Caco-2 (cell line): ENCODE results near the gene CLEC4C. TPM values are rescaled to one million over a fixed set of nuclear protein-coding genes. Genes with fewer than 3 reads are reported as not detected.
"Not testable (repeated sequence)": the region's sequence is repeated elsewhere in the genome, so short reads cannot be mapped to it uniquely, and the experiment has no call there.

Experiments used
- Bru-seq: library from RNA; stranded (reverse); fragments of 400-500 nt; gene quantifications from one replicate; lab custom pipeline; 2021; lab: Mats Ljungman, UMichigan
- BruChase-seq, 2 experiments: library from RNA; stranded (reverse); fragments of 400-500 nt; gene quantifications; one replicate each; lab custom pipeline; 2021; lab: Mats Ljungman, UMichigan
- BruUV-seq: library from RNA; stranded (reverse); fragments of 400-500 nt; replicated peaks from 2 replicates; lab custom pipeline; 2021; lab: Mats Ljungman, UMichigan
- CTCF ChIA-PET: fragments of 300-600 bp; sonication (Branson Sonifier 250); formaldehyde crosslinking; loops from one replicate; lab custom pipeline; 2022; ENCODE audit warnings: antibody characterized with exemption; lab: Charles Lee
- POLR2A ChIA-PET: fragments of 300-600 bp; sonication (Branson Sonifier 250); formaldehyde crosslinking; loops from one replicate; lab custom pipeline; 2022; ENCODE audit warnings: antibody characterized with exemption; lab: Charles Lee
- DNase-seq, 2 experiments: peaks; one replicate each; pipeline versions ENCODE4 v3.0.0 to v3.0.0-alpha.2; 2020 to 2022
- H3K27me3 ChIP-seq: replicated peaks from 2 replicates; pipeline ENCODE4 v1.6.0; 2011; ENCODE audit warnings: low read length; ENCODE audit not compliant: control insufficient read depth, insufficient read depth
- H3K36me3 ChIP-seq: 2 replicates; pipeline ENCODE4 v1.5.1; 2011; ENCODE audit warnings: low read length; ENCODE audit not compliant: control insufficient read depth, insufficient read depth
- H3K4me1 ChIP-seq: fragments of 250-450 bp; sonication (Bioruptor Pico); 2 replicates; pipeline ENCODE4 v1.5.1; 2020; ENCODE audit warnings: mild to moderate bottlenecking
- H3K4me3 ChIP-seq: 2 replicates; pipeline ENCODE4 v1.5.1; 2011; ENCODE audit warnings: low read depth, mild to moderate bottlenecking, control low read depth, low read length
- H3K9me3 ChIP-seq: fragments of 250-450 bp; sonication (Bioruptor Pico); 2 replicates; pipeline ENCODE4 v1.5.1; 2020; ENCODE audit warnings: mild to moderate bottlenecking, moderate library complexity
- H3K27ac Mint-ChIP-seq: one replicate; pipeline ENCODE4 v1.8.0; 2022; ENCODE audit warnings: mixed read lengths; ENCODE audit not compliant: unreplicated experiment
- H3K27me3 Mint-ChIP-seq: one replicate; pipeline ENCODE4 v1.8.0; 2022; ENCODE audit warnings: mixed read lengths; ENCODE audit not compliant: insufficient read depth, unreplicated experiment
- H3K36me3 Mint-ChIP-seq: one replicate; pipeline ENCODE4 v1.8.0; 2022; ENCODE audit warnings: mild to moderate bottlenecking, mixed read lengths; ENCODE audit not compliant: insufficient read depth, unreplicated experiment
- H3K4me1 Mint-ChIP-seq: one replicate; pipeline ENCODE4 v1.8.0; 2022; ENCODE audit warnings: low read depth, mixed read lengths; ENCODE audit not compliant: unreplicated experiment
- H3K4me3 Mint-ChIP-seq: one replicate; pipeline ENCODE4 v1.8.0; 2022; ENCODE audit warnings: mild to moderate bottlenecking, moderate library complexity, mixed read lengths; ENCODE audit not compliant: unreplicated experiment
- H3K9me3 Mint-ChIP-seq: one replicate; pipeline ENCODE4 v1.8.0; 2022; ENCODE audit warnings: mixed read lengths; ENCODE audit not compliant: unreplicated experiment
- intact Hi-C: fragments of 100-400 bp; cut with micrococcal nuclease; formaldehyde crosslinking; loops from one replicate; pipeline ENCODE4 v1.10.0; 2022; ENCODE audit not compliant: unreplicated experiment
- long read RNA-seq: library from polyadenylated mRNA; stranded (forward); transcript quantifications from one replicate; pipeline ENCODE4 v2.0.0, GENCODE V29; 2022
- total RNA-seq: library from RNA; stranded (reverse); gene quantifications from 2 replicates; pipeline ENCODE4 v1.2.3, GENCODE V29; 2022
- TF ChIP-seq, protein P1 (sequence below), 2 experiments: fragments of 200-600 bp in 1 of 2; IDR thresholded peaks; 1 replicate in 1 of 2; 2 replicates in 1 of 2; pipeline versions ENCODE4 v1.5.1 to v1.8.0; 2011 to 2022; ENCODE audit warnings: antibody characterized with exemption in 1 of 2, control low read depth in 1 of 2, inconsistent platforms in 1 of 2, low read depth in 1 of 2, low read length in 1 of 2, mild to moderate bottlenecking in 1 of 2, moderate library complexity in 1 of 2; ENCODE audit not compliant: insufficient read depth in 1 of 2, severe bottlenecking in 1 of 2, unreplicated experiment in 1 of 2

CLEC4C gene, protein sequence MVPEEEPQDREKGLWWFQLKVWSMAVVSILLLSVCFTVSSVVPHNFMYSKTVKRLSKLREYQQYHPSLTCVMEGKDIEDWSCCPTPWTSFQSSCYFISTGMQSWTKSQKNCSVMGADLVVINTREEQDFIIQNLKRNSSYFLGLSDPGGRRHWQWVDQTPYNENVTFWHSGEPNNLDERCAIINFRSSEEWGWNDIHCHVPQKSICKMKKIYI
- total RNA-seq = not detected in 2 replicates
- not detected for Bru-seq, nascent RNA
- percentile 7 among the genes with signal in this experiment for BruChase-seq, experiment 1, labeled RNA remaining after a 2-hour chase
- not detected for BruChase-seq, experiment 2, labeled RNA remaining after a 6-hour chase
- long read RNA-seq = 0 reads

- no peaks in the 10 kb centered on the region for H3K36me3 Mint-ChIP-seq
- H3K27ac Mint-ChIP-seq = no peak within 1 kb of the TSS
- BruUV-seq = no TSS peak
- H3K4me3 Mint-ChIP-seq = no peak within 1 kb of the TSS
- TF ChIP-seq, protein P1, sequence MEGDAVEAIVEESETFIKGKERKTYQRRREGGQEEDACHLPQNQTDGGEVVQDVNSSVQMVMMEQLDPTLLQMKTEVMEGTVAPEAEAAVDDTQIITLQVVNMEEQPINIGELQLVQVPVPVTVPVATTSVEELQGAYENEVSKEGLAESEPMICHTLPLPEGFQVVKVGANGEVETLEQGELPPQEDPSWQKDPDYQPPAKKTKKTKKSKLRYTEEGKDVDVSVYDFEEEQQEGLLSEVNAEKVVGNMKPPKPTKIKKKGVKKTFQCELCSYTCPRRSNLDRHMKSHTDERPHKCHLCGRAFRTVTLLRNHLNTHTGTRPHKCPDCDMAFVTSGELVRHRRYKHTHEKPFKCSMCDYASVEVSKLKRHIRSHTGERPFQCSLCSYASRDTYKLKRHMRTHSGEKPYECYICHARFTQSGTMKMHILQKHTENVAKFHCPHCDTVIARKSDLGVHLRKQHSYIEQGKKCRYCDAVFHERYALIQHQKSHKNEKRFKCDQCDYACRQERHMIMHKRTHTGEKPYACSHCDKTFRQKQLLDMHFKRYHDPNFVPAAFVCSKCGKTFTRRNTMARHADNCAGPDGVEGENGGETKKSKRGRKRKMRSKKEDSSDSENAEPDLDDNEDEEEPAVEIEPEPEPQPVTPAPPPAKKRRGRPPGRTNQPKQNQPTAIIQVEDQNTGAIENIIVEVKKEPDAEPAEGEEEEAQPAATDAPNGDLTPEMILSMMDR (IDR thresholded peaks at IDR 0.05; ENCODE audit: insufficient read depth in 1 of 2, low read depth in 1 of 2, low read length in 1 of 2, severe bottlenecking in 1 of 2, unreplicated experiment in 1 of 2) = no peak
- CTCF ChIA-PET = interaction anchor here (0.5 to 0.6 kb wide), 2 partner anchors 11 to 14 kb away, joined by 6 read pairs; no protein-coding TSS in a partner anchor
- no peaks in the 10 kb centered on the region for H3K36me3 ChIP-seq
- intact Hi-C loops = no loop called here
- no peaks in the 10 kb centered on the region for H3K27me3 Mint-ChIP-seq
- H3K4me1 Mint-ChIP-seq = peaks cover 7% of the 10 kb centered on the region
- POLR2A ChIA-PET = interaction anchor here (0.7 kb wide), 1 partner anchor 79 kb away, joined by 12 read pairs; no protein-coding TSS in a partner anchor
- H3K4me3 ChIP-seq = no peak within 1 kb of the TSS
- peaks cover 17% of the 10 kb centered on the region for H3K9me3 Mint-ChIP-seq
- H3K4me1 ChIP-seq = no peaks in the 10 kb centered on the region
- no peak for DNase-seq
- H3K9me3 ChIP-seq = peaks cover 10% of the 10 kb centered on the region
- H3K27me3 ChIP-seq = no peaks in the 10 kb centered on the region
These were observed at the start of gene CLEC4C for GRCh38 chr12:7747246-7747645. TSS of gene CLEC4C (minus strand) at chr12:7747375. CDS start at chr12:7747348, 27 bp downstream.

GRCh38 chr12:7793211-7793610, 46.0 kb upstream of the CLEC4C start:
- no peaks in the 10 kb centered on the region for H3K36me3 Mint-ChIP-seq
- ChIA-PET POLR2A (no interaction called here), CTCF (no interaction called here)
- no peak overlapping the region for H3K4me3 ChIP-seq
- TF ChIP-seq, protein P1 (IDR thresholded peaks at IDR 0.05; ENCODE audit: insufficient read depth in 1 of 2, low read depth in 1 of 2, low read length in 1 of 2, severe bottlenecking in 1 of 2, unreplicated experiment in 1 of 2) = no peak
- H3K4me1 Mint-ChIP-seq = peaks cover 1% of the 10 kb centered on the region
- no peaks in the 10 kb centered on the region for H3K27me3 ChIP-seq
- intact Hi-C loops = no loop called here
- H3K4me1 ChIP-seq = no peaks in the 10 kb centered on the region
- no peak overlapping the region for H3K4me3 Mint-ChIP-seq
- DNase-seq = no peak
- no peaks in the 10 kb centered on the region for H3K9me3 ChIP-seq
- no peak overlapping the region for H3K27ac Mint-ChIP-seq
- H3K9me3 Mint-ChIP-seq = no peaks in the 10 kb centered on the region
- H3K27me3 Mint-ChIP-seq = no peaks in the 10 kb centered on the region
- H3K36me3 ChIP-seq = no peaks in the 10 kb centered on the region
- BruUV-seq = no TSS peak

DNA sequence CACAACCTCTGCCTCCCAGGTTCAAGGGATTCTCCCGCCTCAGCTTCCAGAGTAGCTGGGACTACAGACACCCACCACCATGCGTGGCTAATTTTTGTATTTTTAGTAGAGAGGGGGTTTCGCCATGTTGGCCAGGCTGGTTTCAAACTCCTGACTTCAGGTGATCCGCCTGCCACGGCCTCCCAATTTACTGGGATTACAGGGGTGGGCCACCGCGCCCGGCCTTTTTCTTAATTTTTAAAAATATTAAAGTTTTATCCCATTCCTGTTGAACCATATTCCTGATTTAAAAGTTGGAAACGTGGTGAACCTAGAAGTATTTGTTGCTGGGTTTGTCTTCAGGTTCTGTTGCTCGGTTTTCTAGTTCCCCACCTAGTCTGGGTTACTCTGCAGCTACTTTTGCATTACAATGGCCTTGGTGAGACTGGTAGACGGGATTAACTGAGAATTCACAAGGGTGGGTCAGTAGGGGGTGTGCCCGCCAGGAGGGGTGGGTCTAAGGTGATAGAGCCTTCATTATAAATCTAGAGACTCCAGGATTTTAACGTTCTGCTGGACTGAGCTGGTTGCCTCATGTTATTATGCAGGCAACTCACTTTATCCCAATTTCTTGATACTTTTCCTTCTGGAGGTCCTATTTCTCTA, 41.8 kb upstream of the CLEC4C start, which contains the start of gene NANOG:
Gene NANOG, plus strand, starts transcription at position 519 of the 645 bp plus-strand sequence. CDS start 213 bp downstream, outside the sequence.
- POLR2A ChIA-PET, H3K4me3 ChIP-seq, H3K4me3 Mint-ChIP-seq, H3K36me3 ChIP-seq, H3K9me3 Mint-ChIP-seq, H3K4me1 ChIP-seq, DNase-seq, CTCF ChIA-PET, H3K36me3 Mint-ChIP-seq, H3K27ac Mint-ChIP-seq, H3K27me3 ChIP-seq, H3K9me3 ChIP-seq, BruUV-seq, H3K27me3 Mint-ChIP-seq, intact Hi-C loops: not testable (repeated sequence)
- peaks cover 14% of the 10 kb centered on the region for H3K4me1 Mint-ChIP-seq
